ENCODE measurements around the gene CARD6. TPM values are rescaled to one million over a fixed set of nuclear protein-coding genes. Genes with fewer than 3 reads are reported as not detected.

CARD6 gene
- total and polyA plus RNA-seq, 2 of the 8 experiments (the other 6 are each of a cell fraction or from before 2014, with no cell fraction given): 0.41 to 0.50 TPM

- Histone ChIP-seq H3K27me3 (replicated peaks in 1 of 4; ENCODE audit: control insufficient read depth in 3 of 4, extremely low read depth in 1 of 4, insufficient read depth in 3 of 4, low read length in 3 of 4) (no peaks in the 10 kb centered on the region), H3K4ac (replicated peaks; ENCODE audit: insufficient read length, low read depth, low read length) (no peak overlapping the region), H3K23ac (ENCODE audit: insufficient read length) (no peak overlapping the region), H4K20me1 (replicated peaks in 1 of 2; ENCODE audit: control insufficient read depth in 1 of 2, insufficient read depth in 2 of 2, low read length in 2 of 2) (no peaks in the 10 kb centered on the region), H2AFZ (ENCODE audit: low read length) (no peak overlapping the region), H2BK5ac (ENCODE audit: low read depth, low read length) (no peak overlapping the region), H4K5ac (ENCODE audit: insufficient read length, low read depth, low read length) (no peak overlapping the region), H2BK20ac (ENCODE audit: low read length) (no peak overlapping the region), H2BK12ac (ENCODE audit: low read depth, low read length) (no peak overlapping the region), H2BK15ac (ENCODE audit: low read length) (no peak overlapping the region), H2BK120ac (replicated peaks; ENCODE audit: low read depth, low read length) (no peak overlapping the region), H3K14ac (ENCODE audit: insufficient read length) (no peak overlapping the region), H3K27ac (ENCODE audit: low read depth, low read length) (no peak overlapping the region), H4K91ac (replicated peaks; ENCODE audit: insufficient read length, low read length) (no peak overlapping the region), H3K56ac (replicated peaks; ENCODE audit: insufficient read length, low read depth, low read length) (no peak overlapping the region), H3K79me1 (ENCODE audit: low read depth, low read length) (no peaks in the 10 kb centered on the region), H3K4me2 (ENCODE audit: insufficient read depth in 1 of 2, low read depth in 2 of 2, low read length in 2 of 2) (no peak overlapping the region), H3K9ac (replicated peaks in 1 of 4; ENCODE audit: extremely low read depth in 1 of 4, low read depth in 3 of 4, low read length in 3 of 4) (no peak overlapping the region), H3K9me3 (ENCODE audit: insufficient read depth in 2 of 2, low read depth in 1 of 2, low read length in 1 of 2) (no peaks in the 10 kb centered on the region), H3K79me2 (ENCODE audit: control insufficient read depth in 1 of 2, insufficient read depth in 2 of 2, low read length in 2 of 2) (no peaks in the 10 kb centered on the region), H3K36me3 (ENCODE audit: control insufficient read depth in 2 of 4, insufficient read depth in 4 of 4, low read length in 3 of 4) (no peaks in the 10 kb centered on the region), H3K4me3 (ENCODE audit: extremely low read depth in 1 of 4, insufficient read depth in 2 of 4, low read depth in 3 of 4, low read length in 4 of 4) (no peak overlapping the region), H3K18ac (ENCODE audit: extremely low read depth, low read length) (no peak overlapping the region), H2AK5ac (ENCODE audit: low read depth, low read length) (no peak overlapping the region), H3K4me1 (replicated peaks in 1 of 4; ENCODE audit: control insufficient read depth in 3 of 4, insufficient read depth in 4 of 4, low read length in 3 of 4) (no peaks in the 10 kb centered on the region), H3K23me2 (ENCODE audit: low read depth, low read length) (no peaks in the 10 kb centered on the region; the same call in 1 of the 2 replicates), H4K8ac (ENCODE audit: extremely low read depth, insufficient read depth, low read length) (no peak overlapping the region)
- no peak for FAIRE-seq
- POLR2A ChIA-PET (ENCODE audit: partially characterized antibody): interaction anchor here (1.4 to 15.5 kb wide), 2 partner anchors 13 to 44 kb away, joined by 3 to 257 read pairs; partner anchors contain the start of genes PRKAA1 and RPL37
- CTCF ChIA-PET (ENCODE audit: partially characterized antibody): no interaction called here
- WGBS, 2 experiments (ENCODE audit: extremely low coverage in 1 of 2, insufficient coverage in 1 of 2, insufficient read length in 1 of 2, insufficient replicate concordance in 2 of 2, low coverage in 1 of 2, low lambda C conversion rate in 2 of 2, missing lambda C conversion rate in 1 of 2): 85% methylated on average over 2 of the region's 2 CpGs; no CpG with 5 or more reads in 1 of the 2 experiments
- TF ChIP-seq CBX8 (IDR thresholded peaks at IDR 0.05; ENCODE audit: borderline replicate concordance, low read depth, low read length) (no peak), SIX5 (IDR thresholded peaks at IDR 0.05; ENCODE audit: low read depth, low read length) (no peak), BACH1 (IDR thresholded peaks at IDR 0.05; ENCODE audit: low read length) (no peak), NANOG (IDR thresholded peaks at IDR 0.05; ENCODE audit: insufficient read depth, low read depth, low read length, poor library complexity, severe bottlenecking) (no peak), SUZ12 (IDR thresholded peaks at IDR 0.05; ENCODE audit: low read length) (no peak), KDM1A (IDR thresholded peaks at IDR 0.05; ENCODE audit: borderline replicate concordance, low read length) (no peak), HDAC2 (IDR thresholded peaks at IDR 0.05; ENCODE audit: borderline replicate concordance in 1 of 2, low read depth in 2 of 2, low read length in 2 of 2) (no peak), POLR2A (IDR thresholded peaks at IDR 0.05; ENCODE audit: control extremely low read depth in 1 of 2, low read depth in 2 of 2, low read length in 2 of 2) (no peak), SIN3A (conservative IDR thresholded peaks at IDR 0.05 in 1 of 2, IDR thresholded peaks at IDR 0.05 in 1 of 2; ENCODE audit: low read depth in 1 of 2, low read length in 2 of 2) (no peak), RXRA (IDR thresholded peaks at IDR 0.05; ENCODE audit: insufficient read depth, low read depth, low read length) (no peak)
- DNase-seq (ENCODE audit: low read depth in 1 of 2, low spot score in 2 of 2): no peak
Measured at GRCh38 chr5:40842351-40842750, 1.2 kb downstream of the CARD6 start.

All from H1 (cell line).